HCT116 (cell line): ENCODE data around the gene MAP3K7CL.

ENCODE experiments used
- EZH2 ChIP-seq: fragments of 200-600 bp; sonication (generic); IDR thresholded peaks from 2 replicates; pipeline ENCODE4 v1.6.1; 2017; ENCODE audit warnings: antibody characterized with exemption, mixed run types
- EZH2phosphoT487 ChIP-seq: fragments of 200-600 bp; IDR thresholded peaks from 2 replicates; pipeline ENCODE4 v1.6.1; 2018; ENCODE audit warnings: antibody characterized with exemption, borderline replicate concordance

DNA sequence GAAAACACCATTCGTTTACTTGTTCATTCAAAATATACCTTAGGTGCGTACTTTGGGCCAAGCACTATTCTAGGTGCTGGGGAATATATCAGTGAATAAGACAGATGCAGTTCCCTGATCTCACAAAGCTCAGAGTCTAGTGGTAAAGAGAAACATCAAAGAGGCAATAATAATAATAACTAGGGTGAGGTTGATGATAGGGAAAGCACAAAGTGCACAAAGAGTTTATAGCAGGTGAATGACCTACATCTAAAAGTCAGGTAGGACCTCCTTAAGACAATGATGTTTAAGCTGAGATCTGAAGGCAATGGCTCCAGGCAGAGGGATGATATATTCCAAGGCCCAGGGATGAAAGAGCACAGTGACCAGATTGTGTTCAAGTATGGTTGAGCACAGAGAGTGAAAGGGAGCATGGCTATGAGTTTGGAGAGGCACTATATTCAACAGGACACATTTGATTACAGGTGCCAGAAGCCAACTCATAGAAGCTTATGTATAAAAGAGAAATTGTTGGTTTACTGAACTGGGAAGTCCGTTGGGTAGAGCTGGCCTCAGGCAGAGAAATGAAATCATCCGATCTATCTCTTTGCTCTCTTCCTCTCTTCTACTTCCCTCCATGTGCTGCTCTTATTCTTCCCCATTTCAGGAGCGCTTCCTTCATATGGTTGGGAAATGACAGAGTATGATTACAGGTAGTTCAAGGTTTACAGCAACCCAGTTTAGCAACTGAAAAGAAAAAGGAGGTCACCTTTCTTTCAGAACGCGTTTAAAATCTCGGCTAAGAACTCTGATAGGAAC is 34.0 kb upstream of the MAP3K7CL start:
- TF ChIP-seq EZH2phosphoT487 = no peak
- TF ChIP-seq EZH2 = no peak
